ENCODE measurements around the gene MTR.

- TF ChIP-seq CTCF (IDR thresholded peaks at IDR 0.05 in 8 of 11, conservative IDR thresholded peaks at IDR 0.05 in 3 of 11), result no peak
- TF ChIP-seq POLR2AphosphoS5 (IDR thresholded peaks at IDR 0.05), result no peak
- TF ChIP-seq POLR2A (IDR thresholded peaks at IDR 0.05), result no peak
Measured at GRCh38 chr1:236872075-236872666, 77.1 kb downstream of the MTR start.
